CD4-positive, alpha-beta T cell treated with Interleukin-6 for 4 hours (primary cell): ENCODE results near the gene CRTC1.
A peak's percentile ranks its signal among the peaks of the same experiment; 100 is the strongest.

Experiments used
- DNase-seq: peaks from one replicate; pipeline ENCODE4 v3.0.0-alpha.2; 2020; ENCODE audit warnings: mixed read lengths

The CRTC1 gene

GRCh38 chr19:18651733-18652132, 31.7 kb upstream of the CRTC1 start:
- no peak for DNase-seq

- no peak for DNase-seq
These were observed 29.6 kb upstream of the CRTC1 start for GRCh38 chr19:18653853-18654252.

GRCh38 chr19:18654469-18654868, 29.0 kb upstream of the CRTC1 start:
- no peak for DNase-seq

GRCh38 chr19:18655173-18655844, 28.2 kb upstream of the CRTC1 start:
- DNase-seq = no peak

- no peak for DNase-seq
These were observed 27.0 kb upstream of the CRTC1 start for GRCh38 chr19:18656337-18657086.

GRCh38 chr19:18657590-18658365, 25.7 kb upstream of the CRTC1 start:
- DNase-seq = no peak

- no peak for DNase-seq
These were observed 25.1 kb upstream of the CRTC1 start for GRCh38 chr19:18658366-18658855.

GRCh38 chr19:18659281-18660050, 24.0 kb upstream of the CRTC1 start:
- DNase-seq = no peak

GRCh38 chr19:18660051-18660910, 23.2 kb upstream of the CRTC1 start:
- no peak for DNase-seq

- no peak for DNase-seq
These were observed 22.4 kb upstream of the CRTC1 start for GRCh38 chr19:18660939-18661670.

GRCh38 chr19:18662972-18663732, 20.3 kb upstream of the CRTC1 start:
- DNase-seq = no peak

- DNase-seq = peak; percentile 49
These were observed 19.4 kb upstream of the CRTC1 start for GRCh38 chr19:18663940-18664530.

- no peak for DNase-seq
These were observed 17.7 kb upstream of the CRTC1 start for GRCh38 chr19:18665771-18666202.

- no peak for DNase-seq
These were observed 17.2 kb upstream of the CRTC1 start for GRCh38 chr19:18666317-18666716.

GRCh38 chr19:18666784-18667183, 16.7 kb upstream of the CRTC1 start:
- no peak for DNase-seq

GRCh38 chr19:18667531-18668251, 15.8 kb upstream of the CRTC1 start:
- no peak for DNase-seq

GRCh38 chr19:18668252-18668631, 15.2 kb upstream of the CRTC1 start:
- DNase-seq = no peak

GRCh38 chr19:18668744-18669523, 14.5 kb upstream of the CRTC1 start:
- DNase-seq = no peak

- no peak for DNase-seq
These were observed 14.0 kb upstream of the CRTC1 start for GRCh38 chr19:18669524-18669817.
